NCI-H1092 treated with DMSO at 0.1 percent for 48 hours (cell line): Measurements from ENCODE around the gene MTMR3.
A peak's percentile ranks its signal among the peaks of the same experiment; 100 is the strongest.

Experiments
- DNase-seq: peaks from one replicate; lab custom pipeline; 2025; lab: John Stamatoyannopoulos, UW

Gene MTMR3

DNA sequence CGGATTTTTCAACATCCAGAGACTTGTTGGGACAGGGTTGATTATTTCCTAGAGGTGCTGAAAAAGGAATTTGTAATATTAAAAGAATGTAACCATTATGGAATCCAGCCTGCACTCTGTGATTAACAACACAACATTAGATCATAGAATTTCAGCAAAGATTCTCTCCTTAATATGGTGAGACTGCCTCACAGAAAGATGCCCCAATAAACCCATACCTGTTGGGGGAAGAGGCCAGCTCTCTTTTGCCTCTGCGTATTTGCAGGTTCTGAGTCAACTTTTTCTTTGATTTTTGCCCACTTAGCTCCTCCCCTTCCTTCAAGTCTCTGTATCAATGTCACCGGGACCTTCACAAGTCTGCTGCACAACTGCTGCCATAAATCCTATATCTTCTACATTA, 12.4 kb upstream of the MTMR3 start:
- no peak for DNase-seq

DNA sequence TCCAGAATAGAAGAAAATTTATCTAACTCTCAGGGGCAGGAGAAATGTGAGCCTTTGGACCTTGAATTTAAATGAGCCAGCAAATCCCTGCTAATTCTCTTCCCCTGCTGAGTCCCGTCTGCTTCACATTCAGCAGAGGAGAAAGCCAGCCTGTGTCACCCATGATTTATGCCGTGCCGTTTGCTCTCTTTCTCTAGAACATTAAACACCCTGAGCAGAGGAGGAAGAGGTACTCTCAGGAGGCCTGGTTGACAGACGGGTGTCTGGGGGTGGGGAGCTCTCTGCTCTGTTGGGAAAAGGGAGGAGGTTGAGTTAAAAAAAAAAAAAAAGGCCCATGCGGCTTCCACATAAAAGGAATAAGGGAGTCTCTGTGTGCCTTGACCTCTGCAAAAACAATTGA, 11.3 kb upstream of the MTMR3 start:
- DNase-seq, result peak; percentile 28

DNA sequence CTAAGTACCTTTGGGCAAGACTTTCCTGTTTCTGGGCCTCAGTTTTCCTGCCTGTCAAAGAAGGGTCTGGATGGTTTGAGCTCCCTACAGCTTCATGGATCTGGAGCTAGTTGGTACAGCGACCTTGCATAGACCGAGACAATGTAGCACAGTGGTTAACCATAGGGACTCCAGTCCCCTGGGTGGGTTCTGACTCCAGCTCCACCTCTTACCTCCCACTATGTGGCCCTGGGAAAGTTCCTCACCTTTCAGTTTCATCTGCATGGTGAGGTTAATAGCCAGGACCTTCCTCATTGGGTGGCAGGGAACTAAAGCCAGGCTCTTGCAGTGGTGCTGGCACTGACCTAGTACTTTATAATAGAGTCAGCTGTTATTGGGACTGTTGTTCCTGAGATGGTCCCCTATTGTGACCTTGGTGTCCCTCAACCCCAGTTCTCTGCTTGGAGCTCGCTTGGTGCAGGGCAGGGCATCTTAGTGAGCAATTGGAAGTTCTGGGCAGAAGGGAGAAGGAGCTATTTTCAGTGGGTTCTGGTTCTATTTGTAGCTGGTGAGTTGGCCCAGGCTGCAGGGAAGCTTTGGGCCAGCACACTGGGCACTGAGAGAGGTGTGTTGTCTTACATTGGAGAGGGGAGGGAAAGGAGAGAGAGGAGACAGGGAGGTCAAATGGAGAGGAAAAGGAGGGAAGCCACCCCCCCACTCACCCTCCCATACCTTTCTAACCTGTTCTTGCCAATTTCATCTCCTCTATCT, 10.7 kb upstream of the MTMR3 start:
- DNase-seq, result no peak

DNA sequence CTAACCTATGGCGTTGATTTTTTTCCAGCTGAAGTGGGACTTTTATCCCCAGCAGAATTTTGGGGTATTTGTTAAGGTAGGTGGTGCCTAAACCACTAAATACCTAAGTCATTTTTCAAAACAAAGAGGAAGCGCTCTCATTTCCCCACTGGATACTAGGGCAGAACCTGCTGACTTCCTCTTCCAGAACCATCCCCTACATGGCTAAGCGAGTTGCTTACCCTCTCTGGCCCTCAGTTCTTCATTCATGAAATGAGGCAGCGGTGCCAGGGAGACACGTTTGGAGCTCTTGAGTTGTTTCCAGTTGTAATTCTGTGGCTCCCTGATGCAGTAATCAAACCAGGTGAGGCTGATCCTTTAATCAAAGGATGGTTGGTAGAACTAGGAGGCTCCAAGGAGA, 10.0 kb upstream of the MTMR3 start:
- no peak for DNase-seq

DNA sequence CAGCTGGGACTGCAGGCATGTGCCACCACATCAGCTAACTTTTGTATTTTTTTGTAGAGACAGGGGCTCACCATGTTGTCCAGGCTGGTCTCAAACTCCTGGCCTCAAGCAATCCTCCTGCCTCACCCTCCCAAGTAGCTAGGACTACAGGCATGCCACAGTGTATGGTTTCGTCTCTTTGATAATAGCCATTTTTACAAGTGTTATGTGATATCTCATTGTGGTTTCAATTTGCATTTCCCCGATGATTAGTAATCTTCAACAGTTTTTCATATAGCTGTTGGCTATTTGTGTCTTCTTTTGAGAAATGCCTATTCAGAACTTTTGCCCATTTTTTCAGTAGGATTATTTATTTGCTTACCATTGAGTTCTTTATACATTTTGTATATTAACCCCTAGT, 9.0 kb upstream of the MTMR3 start:
- no peak for DNase-seq

DNA sequence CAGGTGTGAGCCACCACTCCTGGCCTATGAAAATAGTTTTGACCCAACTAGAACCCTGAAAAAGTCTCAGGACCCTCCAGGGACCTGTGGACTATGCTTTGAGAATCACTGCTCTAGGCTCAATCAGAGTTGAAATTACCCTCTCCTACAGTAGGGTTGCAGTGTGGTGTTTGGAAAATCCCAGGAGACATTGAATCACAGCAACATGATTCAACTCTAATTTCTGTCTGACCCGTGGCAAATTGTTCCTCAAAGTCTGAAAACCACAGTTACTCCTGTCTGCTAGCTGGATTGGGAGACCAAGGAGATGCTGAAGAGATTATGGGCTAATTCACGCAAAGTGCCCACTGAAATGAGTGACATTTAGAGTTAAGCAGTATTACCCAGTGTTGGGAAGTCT, 5.4 kb upstream of the MTMR3 start:
- no peak for DNase-seq

DNA sequence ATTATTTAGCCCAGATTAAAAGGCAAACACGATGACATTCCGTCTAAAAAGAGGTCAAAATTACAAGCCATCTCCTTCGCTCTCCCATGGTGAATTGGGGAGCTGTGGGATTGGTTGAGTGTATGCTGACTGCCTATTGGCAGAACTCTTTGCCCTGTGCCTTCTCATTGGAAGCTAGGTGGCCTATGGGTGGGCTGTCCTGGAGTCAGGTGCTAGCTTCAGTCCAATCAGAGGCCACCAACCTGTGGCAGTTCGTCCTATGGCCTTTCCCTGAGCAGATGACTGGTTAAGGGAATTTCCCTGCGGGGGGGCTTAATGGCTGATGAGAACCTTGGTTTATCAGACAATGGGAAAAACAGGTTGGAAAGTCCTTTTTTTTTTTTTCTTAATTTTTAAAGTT, 3.2 kb upstream of the MTMR3 start:
- DNase-seq, result no peak

DNA sequence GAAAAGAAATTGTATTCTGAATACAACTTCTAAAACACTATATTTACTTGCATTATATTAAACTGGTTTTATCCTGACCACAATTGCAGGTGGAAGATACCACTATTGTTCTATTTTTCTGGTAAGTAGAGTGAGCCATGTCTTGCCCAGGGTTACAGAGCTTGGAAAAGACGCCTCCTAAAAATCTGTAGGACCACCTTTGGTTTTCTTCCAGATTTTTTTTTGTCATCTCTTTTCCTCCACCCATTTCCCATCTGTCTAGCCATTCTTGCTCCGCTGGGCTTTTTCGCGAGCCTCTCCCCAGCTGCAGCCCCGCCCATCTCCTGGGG, 294 bp upstream of the MTMR3 start:
- no peak for DNase-seq

DNA sequence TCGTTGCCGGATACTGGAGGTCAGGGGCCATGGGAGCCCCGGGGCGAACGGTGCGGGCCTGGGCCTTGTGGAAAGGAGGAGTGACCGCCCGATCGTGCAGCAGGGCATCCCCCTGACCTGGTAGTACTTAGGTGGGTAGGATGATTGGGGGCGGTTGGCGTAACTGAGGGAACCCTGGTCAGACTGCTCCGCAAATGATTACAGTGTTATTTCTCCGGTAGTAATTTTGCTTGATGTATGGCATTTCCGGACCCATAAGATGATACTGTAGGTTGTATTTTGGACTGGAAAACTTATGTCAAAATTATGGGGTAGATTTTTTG, 762 bp downstream of the MTMR3 start:
- DNase-seq, result peak; percentile 16

DNA sequence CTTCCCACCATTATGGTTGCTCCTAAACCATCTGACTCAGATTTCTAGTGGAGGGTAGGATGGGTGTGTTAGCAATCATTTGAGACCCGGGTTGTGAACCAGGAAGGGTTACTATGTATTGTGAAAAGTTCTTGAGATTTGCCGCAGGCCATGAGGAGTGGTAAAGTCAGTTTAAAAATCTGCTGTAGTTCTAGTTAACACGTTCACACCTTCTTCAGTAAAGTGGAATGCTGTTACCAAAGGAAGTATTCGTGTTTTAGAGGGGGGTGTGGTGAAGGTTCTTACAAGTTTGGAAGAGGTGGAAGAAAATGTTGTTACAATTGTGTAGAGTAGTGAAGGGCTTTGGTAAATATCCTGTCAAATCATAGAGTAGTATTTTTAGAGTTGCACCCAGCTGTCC, 2.6 kb downstream of the MTMR3 start:
- no peak for DNase-seq

DNA sequence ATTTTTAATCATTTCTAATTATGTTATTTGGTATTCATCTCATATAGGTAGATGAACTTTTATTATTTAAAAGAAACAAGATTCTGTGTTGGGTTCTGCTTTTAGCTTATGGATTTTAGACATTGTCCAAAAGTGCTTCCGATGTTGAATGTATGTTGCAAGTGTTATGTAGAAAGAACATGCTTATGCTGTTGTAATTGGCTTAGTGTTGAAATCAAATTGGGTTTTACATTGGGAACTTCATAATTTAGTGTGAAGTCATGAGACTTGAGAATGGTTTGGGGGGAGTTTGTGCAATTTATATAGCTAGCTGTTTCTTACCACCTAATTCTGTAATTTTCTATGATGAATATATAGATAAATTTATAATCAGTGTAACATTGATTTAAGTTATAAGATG, 3.6 kb downstream of the MTMR3 start:
- no peak for DNase-seq

DNA sequence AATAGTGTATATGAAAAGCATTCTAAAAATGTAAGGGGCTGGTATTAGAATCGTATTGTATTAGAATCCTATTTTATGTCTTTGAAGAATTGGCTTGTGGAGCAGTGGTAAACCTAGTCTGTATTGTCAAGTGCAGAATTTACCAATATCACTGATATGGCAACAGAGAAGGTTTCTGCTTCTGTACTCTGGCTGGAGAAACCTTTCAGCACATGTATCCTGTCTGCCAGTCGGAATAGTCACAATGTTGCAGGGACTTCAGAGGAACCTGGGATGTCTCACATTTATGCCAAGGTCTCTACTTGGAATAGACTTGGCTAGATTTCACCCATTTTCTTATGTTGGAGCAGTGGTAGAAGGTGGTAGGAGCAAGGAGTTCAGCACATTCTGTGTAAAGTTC, 4.4 kb downstream of the MTMR3 start:
- DNase-seq, result no peak

DNA sequence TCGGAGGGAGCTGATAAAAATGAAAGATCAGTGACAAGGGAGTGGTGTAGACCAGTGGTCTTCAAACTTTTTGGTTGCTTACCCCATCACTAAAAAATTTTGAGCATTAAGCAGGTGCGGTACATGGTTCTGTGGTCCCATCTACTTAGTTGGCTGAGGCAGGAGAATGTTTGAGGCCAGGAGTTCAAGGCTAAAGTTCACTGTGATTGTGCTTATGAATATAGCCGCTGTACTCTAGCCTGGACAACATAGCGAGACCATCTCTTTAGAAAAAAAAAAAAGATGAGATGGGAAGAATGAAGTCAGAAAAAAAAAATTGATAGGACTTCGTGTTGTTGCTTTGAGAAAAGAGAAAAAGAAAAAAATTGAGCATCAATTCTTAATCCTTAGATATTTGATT, 7.8 kb downstream of the MTMR3 start:
- no peak for DNase-seq

DNA sequence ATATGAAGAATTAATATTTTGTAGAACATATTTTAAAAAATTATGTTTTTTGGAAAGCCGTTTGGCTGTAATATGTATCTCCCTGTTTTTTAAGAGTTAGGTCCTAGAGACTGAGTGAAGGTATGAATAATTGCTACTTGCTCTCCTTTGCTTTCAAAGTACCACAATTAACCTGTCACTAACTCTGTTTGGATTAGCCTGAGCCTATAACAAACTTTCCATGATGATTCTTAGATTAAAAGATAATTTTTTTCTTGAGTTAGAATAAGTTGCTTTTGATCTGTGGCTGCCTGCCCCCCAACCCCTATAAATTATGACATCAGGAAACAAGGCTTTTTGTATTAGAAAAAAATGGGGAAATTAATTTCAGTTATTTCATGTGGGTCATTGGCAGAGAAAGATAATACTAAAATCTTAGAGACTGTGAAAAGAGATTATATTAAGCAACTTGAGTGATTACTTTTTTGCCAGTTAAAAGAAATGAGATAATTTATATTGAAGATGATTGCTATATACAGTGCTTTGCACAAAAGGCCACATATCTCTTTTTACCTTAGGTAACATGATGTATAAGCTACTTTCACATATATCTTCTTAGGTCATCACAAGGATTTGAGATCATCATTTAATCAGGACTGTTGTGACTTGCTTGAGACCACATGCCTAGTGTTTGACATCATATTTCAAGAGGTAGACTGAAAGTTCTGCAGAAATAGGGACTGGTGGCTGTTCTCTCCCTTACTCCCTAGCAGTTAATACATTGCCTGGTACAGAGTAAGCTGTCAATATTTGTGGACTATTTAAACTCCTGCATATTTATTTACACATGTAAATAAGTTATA, 9.6 kb downstream of the MTMR3 start:
- DNase-seq, result no peak

DNA sequence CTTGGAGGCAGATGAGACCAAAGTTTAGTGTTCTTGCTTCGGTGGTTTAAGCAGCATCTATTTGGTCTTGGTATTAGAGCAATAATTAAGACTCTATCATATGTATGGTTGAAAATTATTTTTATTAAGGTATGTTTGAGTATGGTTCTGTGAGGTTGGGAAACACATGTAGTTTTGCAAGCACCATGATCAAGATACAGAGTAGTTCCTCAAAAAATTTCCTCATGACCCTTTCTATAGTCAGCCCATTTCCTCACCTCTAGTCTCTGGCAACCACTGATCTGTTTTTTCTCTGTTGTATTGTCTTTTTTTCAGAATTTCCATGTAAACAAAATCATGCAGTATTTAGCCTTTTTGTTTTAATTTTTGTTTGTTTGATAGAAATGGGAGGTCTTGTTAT, 18.4 kb downstream of the MTMR3 start:
- DNase-seq, result no peak

DNA sequence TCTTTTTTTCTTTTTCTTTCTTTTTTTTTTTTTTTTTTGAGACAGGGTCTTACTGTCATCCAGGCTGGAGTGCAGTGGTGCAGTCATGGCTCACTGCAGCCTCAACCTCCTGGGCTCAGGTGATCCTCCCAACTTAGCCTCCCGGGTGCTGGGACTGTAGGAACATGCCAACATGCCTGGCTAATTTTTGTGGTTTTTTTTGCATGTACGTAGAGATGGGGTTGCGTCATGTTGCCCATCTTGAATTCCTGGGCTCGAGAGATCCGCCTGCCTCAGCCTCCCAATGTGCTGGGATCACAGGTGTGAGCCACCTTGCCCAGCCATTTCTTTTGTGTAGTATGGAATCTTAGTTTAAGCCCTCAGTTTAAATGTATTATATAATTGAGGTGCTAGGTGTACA, 20.4 kb downstream of the MTMR3 start:
- DNase-seq, result no peak

DNA sequence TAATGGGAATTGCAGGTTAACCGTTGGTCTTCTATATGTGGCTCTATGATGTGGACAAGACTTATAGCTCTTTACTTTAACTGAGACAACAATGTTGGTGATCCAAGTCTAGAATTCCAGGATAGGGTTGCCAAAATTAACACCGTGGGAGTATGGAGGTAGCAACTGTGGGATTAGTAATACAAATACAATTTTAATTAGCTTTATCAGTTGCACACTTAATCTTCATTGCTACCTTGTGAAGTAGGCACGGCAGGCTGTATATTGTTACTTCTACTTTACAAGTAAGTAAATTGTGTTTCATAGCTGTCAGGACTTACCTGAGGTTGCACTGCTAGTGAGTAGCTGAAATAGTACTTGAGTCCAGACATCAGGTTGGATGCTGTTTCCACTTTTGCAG, 21.0 kb downstream of the MTMR3 start:
- no peak for DNase-seq

DNA sequence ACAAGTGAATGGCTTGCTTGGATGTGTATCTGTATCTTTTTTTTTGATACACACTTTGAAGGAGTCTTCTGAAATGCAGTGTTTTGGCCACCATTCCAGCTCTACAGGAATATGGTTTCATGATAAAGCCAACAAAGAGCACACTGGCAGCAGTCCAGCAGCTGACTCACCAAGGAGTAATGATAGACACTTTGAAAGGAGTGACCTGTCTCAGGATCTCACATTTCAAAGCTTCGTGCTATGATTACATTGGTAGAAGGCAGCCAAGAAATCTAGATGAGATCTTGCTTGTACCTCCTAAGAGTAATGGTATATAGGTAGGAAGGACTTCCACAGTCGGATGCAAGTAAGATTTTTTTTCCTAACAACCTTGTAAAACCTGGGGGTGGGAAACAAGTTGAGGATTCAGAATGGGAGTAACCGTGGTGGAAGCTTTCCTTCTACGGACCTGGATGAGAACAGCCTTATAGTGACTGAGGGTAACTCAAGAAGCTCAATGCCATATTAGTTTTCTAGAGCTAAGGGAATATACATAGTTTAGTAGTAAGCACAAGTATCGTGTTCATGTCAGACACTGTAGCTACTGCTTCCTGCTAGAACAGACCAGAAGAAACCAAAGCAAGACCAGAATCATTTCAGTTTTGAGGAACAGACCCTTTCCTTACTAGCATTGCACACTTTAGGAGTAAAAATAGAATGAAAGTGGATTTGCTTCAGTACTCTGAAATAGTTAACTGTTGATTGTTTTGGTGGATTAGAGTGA, 25.0 kb downstream of the MTMR3 start:
- peak; percentile 18 for DNase-seq

DNA sequence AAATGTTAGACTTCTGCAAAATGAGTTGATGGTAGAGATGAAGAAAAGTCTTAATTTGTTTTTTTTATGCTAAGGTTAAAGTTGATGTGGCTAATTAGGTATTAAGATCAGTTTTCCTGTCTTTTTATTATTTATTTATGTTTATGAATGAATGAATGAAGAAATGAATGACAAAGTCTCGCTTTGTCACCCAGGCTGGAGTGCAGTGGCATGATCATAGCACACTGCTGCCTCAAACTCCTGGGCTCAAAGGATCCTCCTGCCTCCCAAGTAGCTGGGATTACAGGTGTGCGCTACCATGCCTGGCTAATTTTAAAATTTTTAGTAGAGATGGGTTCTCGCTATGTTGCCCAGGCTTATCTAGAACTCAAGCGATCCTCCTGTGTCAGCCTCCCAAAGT, 29.2 kb downstream of the MTMR3 start:
- no peak for DNase-seq

DNA sequence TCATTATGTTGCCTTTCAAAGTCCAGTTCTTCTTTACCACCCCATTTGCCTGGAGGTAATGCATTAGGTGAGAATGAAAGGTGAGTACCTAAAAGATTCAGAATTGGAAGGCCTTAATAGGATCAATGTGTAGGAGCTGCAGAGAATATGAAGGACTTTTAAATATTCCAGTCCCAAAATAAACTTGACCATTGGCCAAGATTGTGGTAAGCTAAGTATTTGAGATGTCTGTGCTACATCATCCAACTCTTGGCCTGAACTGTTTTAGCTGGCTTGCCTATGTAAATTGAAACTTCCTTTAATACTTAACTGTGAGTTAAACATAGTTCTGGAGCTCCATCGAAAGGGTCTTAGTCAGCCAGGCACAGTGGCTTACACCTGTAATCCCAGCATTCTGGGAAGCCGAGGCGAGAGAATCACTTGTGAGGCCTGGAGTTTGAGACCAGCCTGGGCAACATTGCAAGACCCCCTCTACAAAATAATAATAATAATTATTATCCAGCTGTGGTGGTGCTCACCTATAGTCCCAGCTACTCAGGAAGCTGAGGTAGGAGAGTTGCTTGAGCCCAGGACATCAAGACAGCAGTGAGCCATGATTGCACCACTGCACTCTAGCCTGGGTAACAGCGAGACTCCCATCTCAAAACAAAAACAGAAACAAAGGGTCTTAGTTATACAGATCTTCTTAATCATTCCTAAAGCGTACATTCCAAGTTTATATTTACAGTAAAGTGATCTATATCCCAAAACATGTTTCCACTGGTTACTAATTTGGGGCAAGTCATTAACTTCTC, 29.8 kb downstream of the MTMR3 start:
- no peak for DNase-seq

DNA sequence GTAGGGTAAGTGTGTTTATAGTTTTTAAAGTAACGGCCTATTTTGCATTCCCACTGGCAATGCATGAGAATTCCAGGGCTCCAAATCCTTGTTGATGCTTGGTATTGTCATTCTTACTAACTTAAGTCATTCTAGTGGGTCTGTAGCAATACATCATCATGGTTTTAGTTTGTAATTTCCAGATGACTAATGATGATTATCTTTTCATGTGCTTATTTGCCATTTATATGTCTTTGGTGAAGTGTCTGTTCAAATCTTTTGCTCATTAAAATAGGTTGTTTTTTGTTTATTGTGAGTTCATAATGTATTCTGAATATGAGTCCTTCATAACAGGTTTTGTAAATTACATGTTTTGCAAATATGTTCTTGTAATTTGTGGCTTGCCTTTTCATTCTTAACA, 31.2 kb downstream of the MTMR3 start:
- no peak for DNase-seq

DNA sequence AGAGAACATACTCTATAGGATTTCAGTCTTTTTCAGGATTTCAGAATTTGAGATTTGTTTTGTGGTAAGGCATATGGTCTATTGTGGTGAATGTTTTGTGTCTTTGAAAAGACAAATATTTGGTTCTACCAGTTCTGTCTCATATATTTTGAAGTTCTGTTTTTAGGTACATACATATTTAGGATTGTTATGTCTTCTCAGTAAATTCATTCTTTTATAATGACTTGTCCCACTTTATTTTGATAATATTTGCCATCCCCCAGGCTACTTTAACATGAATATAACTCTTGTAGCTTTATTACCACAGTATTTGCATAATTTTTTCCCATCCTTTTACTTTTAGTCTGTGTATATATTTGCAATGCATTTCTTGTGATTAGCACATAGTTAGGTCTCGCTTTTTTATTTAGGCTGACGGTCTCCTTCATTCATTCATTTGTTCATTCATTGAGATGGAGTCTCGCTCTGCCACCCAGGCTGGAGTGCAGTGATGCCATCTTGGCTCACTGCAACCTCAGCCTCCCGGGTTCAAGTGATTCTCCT, 32.1 kb downstream of the MTMR3 start:
- DNase-seq, result no peak
